Measurements from ENCODE around the gene ITGB5. TPM values are rescaled to one million over a fixed set of nuclear protein-coding genes. Genes with fewer than 3 reads are reported as not detected.

Gene ITGB5
- total RNA-seq, 1 donor from 2014 or later = 139 TPM

DNA sequence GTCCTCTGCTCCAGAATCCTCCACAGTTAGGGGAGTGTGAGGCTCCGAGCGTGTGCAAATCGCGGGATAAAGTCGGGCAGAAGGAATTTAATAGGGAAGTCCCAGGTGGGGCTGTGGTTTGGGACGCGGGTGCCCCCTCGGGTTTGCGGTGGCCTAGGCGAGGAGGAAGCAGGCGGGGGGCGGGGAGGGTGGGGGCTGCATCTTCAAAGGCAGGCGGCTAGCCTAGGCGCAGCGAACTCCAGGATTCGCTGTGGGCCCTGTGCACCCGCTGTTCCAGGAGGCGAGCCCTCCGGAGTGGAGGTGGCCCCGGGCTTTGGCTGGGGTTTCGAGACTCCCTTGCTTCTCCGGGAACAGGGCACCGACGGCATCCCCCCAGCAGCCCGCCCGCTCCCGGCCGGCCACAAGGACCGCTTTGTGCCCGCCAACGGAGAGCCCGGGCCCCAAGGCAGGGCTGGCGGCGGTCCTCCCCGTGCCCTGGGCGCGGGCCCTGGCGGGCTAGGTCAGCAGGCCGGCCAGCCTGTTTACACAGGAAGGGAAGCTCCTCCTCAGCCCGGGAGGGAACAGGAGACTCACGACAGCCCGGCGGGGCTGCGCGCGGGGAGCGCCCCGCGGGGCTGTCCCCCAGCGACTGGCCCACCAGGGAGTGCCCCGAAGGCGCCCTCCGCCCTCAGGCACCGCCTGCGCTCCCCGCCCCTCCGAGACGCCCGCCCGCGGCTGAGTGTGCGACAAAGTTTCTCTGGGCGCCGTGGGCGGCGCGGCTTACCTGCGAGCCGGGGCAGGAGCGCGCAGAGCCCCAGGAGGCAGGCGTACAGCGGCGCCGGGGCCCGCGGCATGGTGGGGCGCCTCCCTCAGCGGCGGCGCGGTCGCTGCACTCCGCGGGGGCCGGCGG is 753 bp downstream of the ITGB5 start:
- peaks cover 3% of the 10 kb centered on the region for H3K36me3 ChIP-seq (ENCODE audit: insufficient read depth, low read length)
- no peak for DNase-seq (ENCODE audit: low read depth)
- H2AFZ ChIP-seq (ENCODE audit: low read depth, low read length) = peak overlapping the region; percentile 39
- H4K20me1 ChIP-seq (ENCODE audit: insufficient read depth, low read length) = no peaks in the 10 kb centered on the region
- peaks cover 47% of the 10 kb centered on the region for H3K4me1 ChIP-seq (ENCODE audit: insufficient read depth, low read length)
- peak overlapping the region; percentile 94 for H3K4me2 ChIP-seq (ENCODE audit: low read length)
- peaks cover 35% of the 10 kb centered on the region for H3K4me1 Mint-ChIP-seq (ENCODE audit: low read depth, unreplicated experiment)
- H3K4me3 ChIP-seq (ENCODE audit: insufficient read depth, low read depth, low read length) = peak overlapping the region; percentile 70
- peaks cover 51% of the 10 kb centered on the region for H3K79me2 ChIP-seq (ENCODE audit: insufficient read depth, low read length)
- H3K27ac Mint-ChIP-seq (ENCODE audit: unreplicated experiment) = peak overlapping the region; percentile 87
- no peak for FAIRE-seq
- H3K27me3 Mint-ChIP-seq (ENCODE audit: low read depth, unreplicated experiment) = no peaks in the 10 kb centered on the region
- H3K9me3 ChIP-seq (ENCODE audit: insufficient read depth, low read depth, low read length) = no peaks in the 10 kb centered on the region
- no peaks in the 10 kb centered on the region for H3K9me3 Mint-ChIP-seq (ENCODE audit: unreplicated experiment)
- no peaks in the 10 kb centered on the region for H3K36me3 Mint-ChIP-seq (ENCODE audit: low read depth, unreplicated experiment)
- peak overlapping the region; percentile 91 for H3K4me3 Mint-ChIP-seq (ENCODE audit: unreplicated experiment)
- no peaks in the 10 kb centered on the region for H3K27me3 ChIP-seq (ENCODE audit: insufficient read depth, low read length)
- TF ChIP-seq EZH2 (IDR thresholded peaks at IDR 0.05; ENCODE audit: insufficient read depth, low read length) = no peak
- TF ChIP-seq, protein P1, sequence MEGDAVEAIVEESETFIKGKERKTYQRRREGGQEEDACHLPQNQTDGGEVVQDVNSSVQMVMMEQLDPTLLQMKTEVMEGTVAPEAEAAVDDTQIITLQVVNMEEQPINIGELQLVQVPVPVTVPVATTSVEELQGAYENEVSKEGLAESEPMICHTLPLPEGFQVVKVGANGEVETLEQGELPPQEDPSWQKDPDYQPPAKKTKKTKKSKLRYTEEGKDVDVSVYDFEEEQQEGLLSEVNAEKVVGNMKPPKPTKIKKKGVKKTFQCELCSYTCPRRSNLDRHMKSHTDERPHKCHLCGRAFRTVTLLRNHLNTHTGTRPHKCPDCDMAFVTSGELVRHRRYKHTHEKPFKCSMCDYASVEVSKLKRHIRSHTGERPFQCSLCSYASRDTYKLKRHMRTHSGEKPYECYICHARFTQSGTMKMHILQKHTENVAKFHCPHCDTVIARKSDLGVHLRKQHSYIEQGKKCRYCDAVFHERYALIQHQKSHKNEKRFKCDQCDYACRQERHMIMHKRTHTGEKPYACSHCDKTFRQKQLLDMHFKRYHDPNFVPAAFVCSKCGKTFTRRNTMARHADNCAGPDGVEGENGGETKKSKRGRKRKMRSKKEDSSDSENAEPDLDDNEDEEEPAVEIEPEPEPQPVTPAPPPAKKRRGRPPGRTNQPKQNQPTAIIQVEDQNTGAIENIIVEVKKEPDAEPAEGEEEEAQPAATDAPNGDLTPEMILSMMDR (IDR thresholded peaks at IDR 0.05; ENCODE audit: insufficient read depth, low read depth, low read length) = no peak
- H3K27ac ChIP-seq (ENCODE audit: low read depth, low read length) = peak overlapping the region; percentile 80
- peak overlapping the region; percentile 91 for H3K9ac ChIP-seq (ENCODE audit: low read length)

DNA sequence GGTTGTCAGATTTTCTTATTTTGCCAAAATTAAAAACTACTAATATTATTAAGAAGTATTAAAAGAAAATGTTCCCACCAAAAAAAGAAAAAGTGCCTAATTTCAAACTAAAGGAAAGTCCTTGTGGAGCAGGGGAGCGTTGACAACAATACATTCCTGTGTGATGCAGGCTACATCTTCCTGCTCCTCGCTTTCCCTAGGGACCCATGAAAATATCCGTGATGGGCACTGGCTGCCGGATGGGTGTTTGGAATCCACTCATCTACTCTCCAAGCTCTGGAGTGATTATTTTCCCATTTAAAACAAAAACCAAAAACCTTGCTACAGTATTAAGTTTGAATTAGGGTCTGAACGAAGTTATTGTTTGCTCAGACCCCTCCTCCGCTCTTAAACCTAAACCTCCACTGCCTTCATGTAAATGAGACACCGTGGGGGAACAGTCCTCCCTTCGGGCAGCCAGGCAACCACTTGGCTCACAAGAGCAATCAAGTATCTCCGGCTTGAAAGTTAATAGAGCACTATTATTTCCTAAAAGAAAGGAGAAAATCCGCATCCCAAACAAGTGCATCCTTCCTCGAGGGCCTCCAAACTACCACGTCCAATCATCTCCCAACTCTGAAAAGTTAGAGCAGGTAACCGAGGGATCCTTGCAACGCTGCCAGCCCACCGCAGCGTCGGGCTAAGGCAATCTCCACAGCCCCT is 1.5 kb downstream of the ITGB5 start:
- DNase-seq (ENCODE audit: low read depth) = no peak
- H4K20me1 ChIP-seq (ENCODE audit: insufficient read depth, low read length) = no peaks in the 10 kb centered on the region
- TF ChIP-seq EZH2 (IDR thresholded peaks at IDR 0.05; ENCODE audit: insufficient read depth, low read length) = no peak
- TF ChIP-seq, protein P1 (IDR thresholded peaks at IDR 0.05; ENCODE audit: insufficient read depth, low read depth, low read length) = no peak
- peak overlapping the region; percentile 91 for H3K9ac ChIP-seq (ENCODE audit: low read length)
- peaks cover 47% of the 10 kb centered on the region for H3K4me1 ChIP-seq (ENCODE audit: insufficient read depth, low read length)
- H3K27me3 ChIP-seq (ENCODE audit: insufficient read depth, low read length) = no peaks in the 10 kb centered on the region
- H3K9me3 ChIP-seq (ENCODE audit: insufficient read depth, low read depth, low read length) = no peaks in the 10 kb centered on the region
- peak overlapping the region; percentile 91 for H3K4me3 Mint-ChIP-seq (ENCODE audit: unreplicated experiment)
- no peak overlapping the region for H2AFZ ChIP-seq (ENCODE audit: low read depth, low read length)
- FAIRE-seq = no peak
- peak overlapping the region; percentile 80 for H3K27ac ChIP-seq (ENCODE audit: low read depth, low read length)
- no peaks in the 10 kb centered on the region for H3K27me3 Mint-ChIP-seq (ENCODE audit: low read depth, unreplicated experiment)
- peak overlapping the region; percentile 70 for H3K4me3 ChIP-seq (ENCODE audit: insufficient read depth, low read depth, low read length)
- peaks cover 59% of the 10 kb centered on the region for H3K79me2 ChIP-seq (ENCODE audit: insufficient read depth, low read length)
- no peaks in the 10 kb centered on the region for H3K9me3 Mint-ChIP-seq (ENCODE audit: unreplicated experiment)
- peak overlapping the region; percentile 94 for H3K4me2 ChIP-seq (ENCODE audit: low read length)
- peak overlapping the region; percentile 87 for H3K27ac Mint-ChIP-seq (ENCODE audit: unreplicated experiment)
- H3K36me3 Mint-ChIP-seq (ENCODE audit: low read depth, unreplicated experiment) = no peaks in the 10 kb centered on the region
- peaks cover 3% of the 10 kb centered on the region for H3K36me3 ChIP-seq (ENCODE audit: insufficient read depth, low read length)
- H3K4me1 Mint-ChIP-seq (ENCODE audit: low read depth, unreplicated experiment) = peaks cover 32% of the 10 kb centered on the region
